ENCODE results near the gene IDH1. TPM values are rescaled to one million over a fixed set of nuclear protein-coding genes. Genes with fewer than 3 reads are reported as not detected.

Gene IDH1
- total RNA-seq, 2 experiments from 2014 or later = 36.2 to 57.2 TPM

GRCh38 chr2:208189069-208189809 is 65.6 kb downstream of the IDH1 start:
- Histone ChIP-seq H3K27ac (ENCODE audit: low read depth, low read length, poor library complexity, severe bottlenecking) (no peak overlapping the region), H4K20me1 (ENCODE audit: insufficient read depth, low read length) (no peaks in the 10 kb centered on the region), H3K4me3 (ENCODE audit: low read depth, low read length, poor library complexity, severe bottlenecking) (no peak overlapping the region), H3K9me2 (ENCODE audit: insufficient read depth, low read length) (no peaks in the 10 kb centered on the region), H2AFZ (ENCODE audit: low read length) (no peak overlapping the region), H3K9me3 (ENCODE audit: low read length) (no peaks in the 10 kb centered on the region), H3K4me1 (ENCODE audit: insufficient read depth, low read length, poor library complexity, severe bottlenecking) (no peaks in the 10 kb centered on the region), H3K4me2 (ENCODE audit: low read length) (no peak overlapping the region), H3K36me3 (ENCODE audit: insufficient read depth, low read length) (no peaks in the 10 kb centered on the region), H3K79me2 (ENCODE audit: insufficient read depth, low read depth, low read length) (no peaks in the 10 kb centered on the region)
- ChIA-PET POLR2A (interaction anchor here (0.6 kb wide), 1 partner anchor 1478 kb away, joined by 3 read pairs; no protein-coding TSS in a partner anchor), CTCF (ENCODE audit: unreplicated experiment) (no interaction called here)
- no peak for DNase-seq (ENCODE audit: low spot score)
- intact Hi-C loops (cut with micrococcal nuclease; ENCODE audit: unreplicated experiment) = no loop called here
- TF ChIP-seq EZH2phosphoT487 (IDR thresholded peaks at IDR 0.05; ENCODE audit: borderline replicate concordance, low read depth, low read length) (no peak), CTCF (conservative IDR thresholded peaks at IDR 0.05; ENCODE audit: low read length) (no peak)
- BruUV-seq (replicated peaks) = no TSS peak

- CTCF ChIA-PET (ENCODE audit: unreplicated experiment) = no interaction called here
- intact Hi-C loops (cut with micrococcal nuclease; ENCODE audit: unreplicated experiment) = no loop called here
- TF ChIP-seq EZH2phosphoT487 (IDR thresholded peaks at IDR 0.05; ENCODE audit: borderline replicate concordance, low read depth, low read length) = no peak
- no peak for TF ChIP-seq CTCF (conservative IDR thresholded peaks at IDR 0.05; ENCODE audit: low read length)
- H3K4me3 ChIP-seq (ENCODE audit: low read depth, low read length, poor library complexity, severe bottlenecking) = no peak overlapping the region
- H3K79me2 ChIP-seq (ENCODE audit: insufficient read depth, low read depth, low read length) = no peaks in the 10 kb centered on the region
- H3K36me3 ChIP-seq (ENCODE audit: insufficient read depth, low read length) = no peaks in the 10 kb centered on the region
- no peaks in the 10 kb centered on the region for H3K9me3 ChIP-seq (ENCODE audit: low read length)
- no peak overlapping the region for H3K4me2 ChIP-seq (ENCODE audit: low read length)
- no peak overlapping the region for H2AFZ ChIP-seq (ENCODE audit: low read length)
- POLR2A ChIA-PET = interaction anchor here (0.5 kb wide), 1 partner anchor 19 kb away, joined by 3 read pairs; no protein-coding TSS in a partner anchor
- no peaks in the 10 kb centered on the region for H4K20me1 ChIP-seq (ENCODE audit: insufficient read depth, low read length)
- H3K27ac ChIP-seq (ENCODE audit: low read depth, low read length, poor library complexity, severe bottlenecking) = no peak overlapping the region
- no peaks in the 10 kb centered on the region for H3K4me1 ChIP-seq (ENCODE audit: insufficient read depth, low read length, poor library complexity, severe bottlenecking)
- no peaks in the 10 kb centered on the region for H3K9me2 ChIP-seq (ENCODE audit: insufficient read depth, low read length)
- DNase-seq (ENCODE audit: low spot score) = no peak
- BruUV-seq (replicated peaks) = no TSS peak
These were observed 68.0 kb downstream of the IDH1 start for GRCh38 chr2:208186893-208187292.

- no peaks in the 10 kb centered on the region for H3K9me2 ChIP-seq (ENCODE audit: insufficient read depth, low read length)
- H3K4me1 ChIP-seq (ENCODE audit: insufficient read depth, low read length, poor library complexity, severe bottlenecking) = no peaks in the 10 kb centered on the region
- TF ChIP-seq EZH2phosphoT487 (IDR thresholded peaks at IDR 0.05; ENCODE audit: borderline replicate concordance, low read depth, low read length) (no peak), CTCF (conservative IDR thresholded peaks at IDR 0.05; ENCODE audit: low read length) (no peak)
- no peaks in the 10 kb centered on the region for H3K9me3 ChIP-seq (ENCODE audit: low read length)
- POLR2A ChIA-PET = interaction anchor here (0.5 kb wide), 1 partner anchor 19 kb away, joined by 3 read pairs; no protein-coding TSS in a partner anchor
- no peaks in the 10 kb centered on the region for H3K79me2 ChIP-seq (ENCODE audit: insufficient read depth, low read depth, low read length)
- CTCF ChIA-PET (ENCODE audit: unreplicated experiment) = no interaction called here
- H3K36me3 ChIP-seq (ENCODE audit: insufficient read depth, low read length) = no peaks in the 10 kb centered on the region
- intact Hi-C loops (cut with micrococcal nuclease; ENCODE audit: unreplicated experiment) = no loop called here
- H2AFZ ChIP-seq (ENCODE audit: low read length) = no peak overlapping the region
- no peaks in the 10 kb centered on the region for H4K20me1 ChIP-seq (ENCODE audit: insufficient read depth, low read length)
- H3K4me2 ChIP-seq (ENCODE audit: low read length) = no peak overlapping the region
- no peak overlapping the region for H3K4me3 ChIP-seq (ENCODE audit: low read depth, low read length, poor library complexity, severe bottlenecking)
- no peak overlapping the region for H3K27ac ChIP-seq (ENCODE audit: low read depth, low read length, poor library complexity, severe bottlenecking)
- BruUV-seq (replicated peaks) = no TSS peak
- no peak for DNase-seq (ENCODE audit: low spot score)
These were observed 68.4 kb downstream of the IDH1 start for GRCh38 chr2:208186465-208186864.
